H9 (cell line): ENCODE measurements around the gene OR2AK2. TPM values are rescaled to one million over a fixed set of nuclear protein-coding genes. Genes with fewer than 3 reads are reported as not detected.

Experiments used
- DNase-seq: peaks from one replicate; pipeline ENCODE4 v3.0.0-alpha.2; 2017
- H2AFZ ChIP-seq: one replicate; pipeline ENCODE4 v1.6.1; 2013; ENCODE audit warnings: mild to moderate bottlenecking, low read length, control low read depth, moderate library complexity
- H2AK5ac ChIP-seq: 2 replicates; pipeline ENCODE4 v1.6.1; 2013; ENCODE audit warnings: low read length, control low read depth, mixed read lengths; ENCODE audit not compliant: insufficient read length
- H2BK120ac ChIP-seq: one replicate; pipeline ENCODE4 v1.6.1; 2013; ENCODE audit warnings: low read depth, mild to moderate bottlenecking, low read length, control low read depth, inconsistent platforms; ENCODE audit not compliant: poor library complexity, severe bottlenecking
- H2BK12ac ChIP-seq: 2 replicates; pipeline ENCODE4 v1.6.1; 2013; ENCODE audit warnings: low read length, control low read depth, mixed read lengths, low read depth; ENCODE audit not compliant: insufficient read length
- H2BK15ac ChIP-seq: 2 replicates; pipeline ENCODE4 v1.6.1; 2013; ENCODE audit warnings: low read depth, low read length, control low read depth
- H2BK20ac ChIP-seq: one replicate; pipeline ENCODE4 v1.6.1; 2013; ENCODE audit warnings: low read depth, mild to moderate bottlenecking, low read length, control low read depth, inconsistent platforms; ENCODE audit not compliant: poor library complexity, severe bottlenecking
- H2BK5ac ChIP-seq: 2 replicates; pipeline ENCODE4 v1.6.1; 2013; ENCODE audit warnings: low read length, control low read depth, mixed read lengths; ENCODE audit not compliant: insufficient read length
- H3K14ac ChIP-seq: 2 replicates; pipeline ENCODE4 v1.6.1; 2013; ENCODE audit warnings: low read length, control low read depth; ENCODE audit not compliant: insufficient read depth
- H3K18ac ChIP-seq: 2 replicates; pipeline ENCODE4 v1.6.1; 2013; ENCODE audit warnings: low read depth, mild to moderate bottlenecking, mixed read lengths, low read length, control low read depth; ENCODE audit not compliant: insufficient read length
- H3K23ac ChIP-seq: 2 replicates; pipeline ENCODE4 v1.6.1; 2013; ENCODE audit warnings: low read length, control low read depth, mixed read lengths, low read depth; ENCODE audit not compliant: insufficient read length
- H3K23me2 ChIP-seq: 2 replicates; pipeline ENCODE4 v1.6.1; 2013; ENCODE audit warnings: low read depth, mild to moderate bottlenecking, mixed read lengths, low read length, control low read depth; ENCODE audit not compliant: insufficient read length, poor library complexity, severe bottlenecking
- H3K27ac ChIP-seq: 2 replicates; pipeline ENCODE4 v1.5.1; 2013; ENCODE audit warnings: low read length, control low read depth, mixed read lengths, low read depth; ENCODE audit not compliant: insufficient read length
- H3K27me3 ChIP-seq: 2 replicates; pipeline ENCODE4 v1.6.1; 2013; ENCODE audit warnings: low read length, control low read depth, inconsistent platforms; ENCODE audit not compliant: insufficient read depth
- H3K4ac ChIP-seq: 2 replicates; pipeline ENCODE4 v1.6.1; 2013; ENCODE audit warnings: low read depth, mild to moderate bottlenecking, control low read depth, inconsistent platforms, low read length, moderate library complexity
- H3K4me1 ChIP-seq: 2 replicates; pipeline ENCODE4 v1.6.1; 2013; ENCODE audit warnings: low read length, control low read depth, inconsistent platforms; ENCODE audit not compliant: insufficient read depth
- H3K4me2 ChIP-seq: 2 replicates; pipeline ENCODE4 v1.6.1; 2013; ENCODE audit warnings: low read length, control low read depth, mixed read lengths; ENCODE audit not compliant: insufficient read length, insufficient read depth
- H3K56ac ChIP-seq: 2 replicates; pipeline ENCODE4 v1.6.1; 2013; ENCODE audit warnings: low read depth, mild to moderate bottlenecking, mixed read lengths, low read length, control low read depth; ENCODE audit not compliant: insufficient read length
- H3K79me1 ChIP-seq: 2 replicates; pipeline ENCODE4 v1.6.1; 2013; ENCODE audit warnings: low read depth, mild to moderate bottlenecking, moderate library complexity, low read length, control low read depth, inconsistent platforms; ENCODE audit not compliant: insufficient read depth, poor library complexity, severe bottlenecking
- H3K79me2 ChIP-seq: 2 replicates; pipeline ENCODE4 v1.6.1; 2013; ENCODE audit warnings: low read length, control low read depth, inconsistent platforms; ENCODE audit not compliant: insufficient read depth
- H3K9ac ChIP-seq: 2 replicates; pipeline ENCODE4 v1.6.1; 2013; ENCODE audit warnings: low read length, control low read depth, mixed read lengths; ENCODE audit not compliant: insufficient read length; ENCODE audit errors: extremely low read depth
- H3K9me3 ChIP-seq: one replicate; pipeline ENCODE4 v1.6.1; 2013; ENCODE audit warnings: low read depth, low read length, inconsistent platforms; ENCODE audit not compliant: control insufficient read depth
- H3T11ph ChIP-seq: one replicate; pipeline ENCODE4 v1.6.1; 2013; ENCODE audit warnings: mild to moderate bottlenecking, low read length, control low read depth, inconsistent platforms
- H4K20me1 ChIP-seq: one replicate; pipeline ENCODE4 v1.6.1; 2013; ENCODE audit not compliant: control insufficient read depth, insufficient read length, insufficient read depth
- H4K5ac ChIP-seq: 2 replicates; pipeline ENCODE4 v1.6.1; 2013; ENCODE audit warnings: low read depth, mild to moderate bottlenecking, mixed read lengths, low read length, control low read depth; ENCODE audit not compliant: insufficient read length
- H4K8ac ChIP-seq: replicated peaks from 2 replicates; pipeline ENCODE4 v1.6.1; 2013; ENCODE audit warnings: low read length, control low read depth, mixed read lengths, low read depth; ENCODE audit not compliant: insufficient read length
- H4K91ac ChIP-seq: 2 replicates; pipeline ENCODE4 v1.6.1; 2013; ENCODE audit warnings: low read depth, mild to moderate bottlenecking, moderate library complexity, mixed read lengths, low read length, control low read depth; ENCODE audit not compliant: insufficient read length
- H3K27ac Mint-ChIP-seq, 3 experiments: 2 replicates in 2 of 3; 3 replicates in 1 of 3; pipeline ENCODE4 v1.8.0; 2020 to 2021; ENCODE audit warnings: mixed read lengths in 3 of 3, mild to moderate bottlenecking in 1 of 3, moderate library complexity in 1 of 3
- H3K27me3 Mint-ChIP-seq: 2 replicates; pipeline ENCODE4 v1.8.0; 2021; ENCODE audit warnings: low read depth, mild to moderate bottlenecking, moderate library complexity, mixed read lengths
- H3K36me3 Mint-ChIP-seq, 3 experiments: 2 replicates in 2 of 3; 3 replicates in 1 of 3; pipeline ENCODE4 v1.8.0; 2020 to 2021; ENCODE audit warnings: low read depth in 3 of 3, mixed read lengths in 3 of 3; ENCODE audit not compliant: insufficient read depth in 1 of 3
- H3K4me1 Mint-ChIP-seq, 2 experiments: 2 replicates each; pipeline ENCODE4 v1.8.0; 2020; ENCODE audit warnings: mixed read lengths in 2 of 2
- H3K4me3 Mint-ChIP-seq, 2 experiments: 2 replicates in 1 of 2; 3 replicates in 1 of 2; pipeline ENCODE4 v1.8.0; 2020 to 2021; ENCODE audit warnings: mild to moderate bottlenecking in 2 of 2, mixed read lengths in 2 of 2, moderate library complexity in 1 of 2
- H3K9me3 Mint-ChIP-seq, 2 experiments: 2 replicates in 1 of 2; 3 replicates in 1 of 2; pipeline ENCODE4 v1.8.0; 2020; ENCODE audit warnings: mild to moderate bottlenecking in 2 of 2, mixed read lengths in 2 of 2, moderate library complexity in 1 of 2
- CTCF ChIP-seq: fragments of 200-600 bp; sonication (generic); conservative IDR thresholded peaks from 3 replicates; pipeline ENCODE4 v1.8.0; 2021; ENCODE audit warnings: antibody characterized with exemption, mild to moderate bottlenecking
- WGBS: extraction: QIAGEN DNeasy Blood & Tissue Kit; methylation state at CpG from one replicate; pipeline ENCODE4 v1.1.7; 2013; ENCODE audit warnings: missing lambda C conversion rate, low lambda C conversion rate, mixed read lengths; ENCODE audit not compliant: insufficient read length; ENCODE audit errors: extremely low coverage; 5-methylcytosine and 5-hydroxymethylcytosine counted together
- total RNA-seq: library from RNA; stranded (reverse); gene quantifications from 2 replicates; pipeline ENCODE4 v1.2.1, GENCODE V29; 2021

Gene OR2AK2
- total RNA-seq, 1 experiment from 2014 or later: not detected

- no peak overlapping the region for H2BK12ac ChIP-seq
- no peaks in the 10 kb centered on the region; a peak in 2 of 7 replicates for H3K36me3 Mint-ChIP-seq
- no peak for DNase-seq
- H3K9ac ChIP-seq: no peak overlapping the region
- H3K79me2 ChIP-seq: no peaks in the 10 kb centered on the region
- 0 out of 3 replicates have a peak, but pooled peaks have one; percentile 16 for TF ChIP-seq CTCF
- no peak overlapping the region for H3K27ac Mint-ChIP-seq
- H4K8ac ChIP-seq: no peak overlapping the region
- H3K4ac ChIP-seq: no peak overlapping the region
- no peak overlapping the region for H2AK5ac ChIP-seq
- H3K4me3 Mint-ChIP-seq: no peak overlapping the region
- no peaks in the 10 kb centered on the region for H3K23me2 ChIP-seq
- H4K5ac ChIP-seq: no peak overlapping the region
- no peak overlapping the region for H3T11ph ChIP-seq
- no peak overlapping the region for H2BK120ac ChIP-seq
- H3K23ac ChIP-seq: no peak overlapping the region
- H3K27ac ChIP-seq: no peak overlapping the region
- H3K9me3 Mint-ChIP-seq: peaks cover 56 to 59% of the 10 kb centered on the region in 2 experiments
- H4K20me1 ChIP-seq: no peaks in the 10 kb centered on the region
- H3K56ac ChIP-seq: no peak overlapping the region
- H3K4me1 Mint-ChIP-seq: no peaks in the 10 kb centered on the region
- H3K27me3 ChIP-seq: no peaks in the 10 kb centered on the region
- no peak overlapping the region for H2BK15ac ChIP-seq
- H3K14ac ChIP-seq: no peak overlapping the region
- no peak overlapping the region for H2BK5ac ChIP-seq
- H3K4me2 ChIP-seq: no peak overlapping the region
- WGBS: no CpG with 5 or more reads among the region's 3 CpGs
- no peaks in the 10 kb centered on the region for H3K4me1 ChIP-seq
- H2BK20ac ChIP-seq: no peak overlapping the region
- no peak overlapping the region for H3K18ac ChIP-seq
- no peaks in the 10 kb centered on the region; the same call in 1 of the 2 replicates for H3K27me3 Mint-ChIP-seq
- no peak overlapping the region for H2AFZ ChIP-seq
- no peaks in the 10 kb centered on the region for H3K79me1 ChIP-seq
- H3K9me3 ChIP-seq: peaks cover 9% of the 10 kb centered on the region
- H4K91ac ChIP-seq: no peak overlapping the region
Measured at GRCh38 chr1:247923941-247924340, 41.1 kb upstream of the OR2AK2 start.
